VCaP (cell line): ENCODE data around the gene RAP1GDS1.

ENCODE experiments used
- H3K27ac ChIP-seq: fragments of 450-650 bp; 2 replicates; pipeline ENCODE4 v1.5.1; 2017
- CTCF ChIP-seq: fragments of 450-650 bp; conservative IDR thresholded peaks from 2 replicates; pipeline ENCODE4 v1.5.1; 2017; ENCODE audit warnings: mild to moderate bottlenecking, moderate library complexity

Gene RAP1GDS1

DNA sequence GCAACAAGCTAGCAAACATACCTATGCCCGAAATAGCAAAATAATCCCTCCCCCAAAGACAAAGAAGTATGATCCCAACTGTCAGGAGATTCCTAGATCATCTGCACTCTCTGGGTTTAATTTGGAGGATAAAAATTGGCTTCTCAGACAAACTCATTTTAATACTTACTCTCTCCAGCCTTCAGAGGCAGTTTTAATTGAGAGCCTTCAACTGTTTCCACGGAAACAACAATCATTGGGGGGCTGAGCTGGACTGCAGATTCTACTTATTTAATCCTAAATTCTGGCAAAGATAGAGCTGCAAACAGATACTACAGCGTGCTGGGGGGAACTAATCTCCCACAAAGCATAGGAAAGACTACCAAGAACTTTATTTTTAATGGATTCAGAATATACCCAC, 229.1 kb downstream of the RAP1GDS1 start:
- TF ChIP-seq CTCF: no peak
- H3K27ac ChIP-seq: no peak overlapping the region

- no peak for TF ChIP-seq CTCF
- no peak overlapping the region for H3K27ac ChIP-seq
These were observed 230.8 kb downstream of the RAP1GDS1 start for GRCh38 chr4:98491899-98492559.

DNA sequence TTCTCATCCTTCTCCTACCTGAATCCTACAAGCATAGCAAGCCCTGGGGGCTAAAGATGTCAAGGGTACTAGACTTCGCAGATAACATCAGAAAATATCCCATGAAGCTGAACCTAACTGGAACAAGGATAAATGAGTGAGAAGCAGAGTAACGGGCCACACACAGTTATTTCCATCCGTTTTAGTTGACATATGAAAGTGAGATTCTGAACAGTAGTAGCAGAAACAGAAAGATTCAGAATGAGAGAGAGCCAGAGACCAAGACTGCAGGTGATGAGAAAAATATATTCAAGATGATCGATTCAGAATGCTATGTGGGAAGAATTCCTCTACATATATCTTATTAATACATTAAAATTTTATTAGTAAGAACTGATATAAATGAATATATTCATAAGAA, 232.1 kb downstream of the RAP1GDS1 start:
- TF ChIP-seq CTCF: no peak
- H3K27ac ChIP-seq: no peak overlapping the region
